ENCODE data around the gene PLCB3.

Gene PLCB3

GRCh38 chr11:64208796-64209562, 42.4 kb upstream of the PLCB3 start:
- WGBS: 90% methylated on average over 18 of the region's 18 CpGs
- Histone ChIP-seq H3K9ac (ENCODE audit: low read depth, low read length) (no peak overlapping the region), H3K27me3 (ENCODE audit: insufficient read depth, low read length) (no peaks in the 10 kb centered on the region), H3K4me3 (ENCODE audit: low read length) (no peak overlapping the region), H3K36me3 (ENCODE audit: insufficient read depth, low read length) (peaks cover 42% of the 10 kb centered on the region), H3K9me3 (ENCODE audit: insufficient read depth, low read depth, low read length) (no peaks in the 10 kb centered on the region), H3K4me1 (ENCODE audit: insufficient read depth, low read length) (no peaks in the 10 kb centered on the region), H3K27ac (ENCODE audit: low read depth, low read length) (no peak overlapping the region; the same call in 1 of the 2 replicates)

- peaks cover 36% of the 10 kb centered on the region for H3K36me3 ChIP-seq (ENCODE audit: insufficient read depth, low read length)
- no peak overlapping the region for H3K4me3 ChIP-seq (ENCODE audit: low read length)
- no peak overlapping the region for H3K27ac ChIP-seq (ENCODE audit: low read depth, low read length)
- no peaks in the 10 kb centered on the region for H3K9me3 ChIP-seq (ENCODE audit: insufficient read depth, low read depth, low read length)
- no peaks in the 10 kb centered on the region for H3K4me1 ChIP-seq (ENCODE audit: insufficient read depth, low read length)
- no peak overlapping the region for H3K9ac ChIP-seq (ENCODE audit: low read depth, low read length)
- no peaks in the 10 kb centered on the region for H3K27me3 ChIP-seq (ENCODE audit: insufficient read depth, low read length)
- WGBS: 87% methylated on average over 8 of the region's 8 CpGs
Measured at GRCh38 chr11:64209563-64209843, 41.8 kb upstream of the PLCB3 start.

DNA sequence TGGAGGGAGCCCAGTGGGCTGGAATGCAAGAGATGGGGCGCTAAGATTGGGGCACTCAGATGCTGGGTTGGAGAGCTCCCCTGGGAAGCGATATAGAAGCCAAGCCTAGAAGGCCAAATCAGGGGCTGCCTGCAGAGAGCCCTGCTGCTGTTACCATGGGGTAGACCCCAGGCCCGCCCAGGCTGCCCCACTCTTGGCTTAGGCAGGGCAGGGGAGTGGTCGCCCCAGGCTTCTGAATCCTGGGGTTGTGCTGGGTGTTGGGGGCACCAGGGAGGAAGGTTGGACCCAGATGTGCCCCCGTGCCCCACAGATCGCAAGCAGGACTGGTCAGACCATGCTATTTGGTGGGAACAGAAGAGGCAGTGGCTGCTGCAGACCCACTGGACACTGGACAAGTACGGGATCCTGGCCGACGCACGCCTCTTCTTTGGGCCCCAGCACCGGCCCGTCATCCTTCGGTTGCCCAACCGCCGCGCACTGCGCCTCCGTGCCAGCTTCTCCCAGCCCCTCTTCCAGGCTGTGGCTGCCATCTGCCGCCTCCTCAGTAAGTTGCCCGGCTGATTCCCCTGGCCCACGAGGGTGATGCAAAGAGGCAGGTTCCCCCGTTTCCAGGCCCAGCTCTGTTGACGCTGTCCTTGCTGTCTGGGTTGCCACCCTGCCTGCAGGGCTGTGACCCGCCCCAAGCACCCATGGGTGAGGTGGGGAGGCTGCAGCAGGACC, 40.9 kb upstream of the PLCB3 start:
- Histone ChIP-seq H3K4me3 (ENCODE audit: low read length) (no peak overlapping the region), H3K9ac (ENCODE audit: low read depth, low read length) (no peak overlapping the region), H3K27ac (ENCODE audit: low read depth, low read length) (no peak overlapping the region), H3K36me3 (ENCODE audit: insufficient read depth, low read length) (peaks cover 29% of the 10 kb centered on the region), H3K27me3 (ENCODE audit: insufficient read depth, low read length) (no peaks in the 10 kb centered on the region), H3K9me3 (ENCODE audit: insufficient read depth, low read depth, low read length) (no peaks in the 10 kb centered on the region), H3K4me1 (ENCODE audit: insufficient read depth, low read length) (no peaks in the 10 kb centered on the region)
- WGBS: 95% methylated on average over 24 of the region's 24 CpGs

DNA sequence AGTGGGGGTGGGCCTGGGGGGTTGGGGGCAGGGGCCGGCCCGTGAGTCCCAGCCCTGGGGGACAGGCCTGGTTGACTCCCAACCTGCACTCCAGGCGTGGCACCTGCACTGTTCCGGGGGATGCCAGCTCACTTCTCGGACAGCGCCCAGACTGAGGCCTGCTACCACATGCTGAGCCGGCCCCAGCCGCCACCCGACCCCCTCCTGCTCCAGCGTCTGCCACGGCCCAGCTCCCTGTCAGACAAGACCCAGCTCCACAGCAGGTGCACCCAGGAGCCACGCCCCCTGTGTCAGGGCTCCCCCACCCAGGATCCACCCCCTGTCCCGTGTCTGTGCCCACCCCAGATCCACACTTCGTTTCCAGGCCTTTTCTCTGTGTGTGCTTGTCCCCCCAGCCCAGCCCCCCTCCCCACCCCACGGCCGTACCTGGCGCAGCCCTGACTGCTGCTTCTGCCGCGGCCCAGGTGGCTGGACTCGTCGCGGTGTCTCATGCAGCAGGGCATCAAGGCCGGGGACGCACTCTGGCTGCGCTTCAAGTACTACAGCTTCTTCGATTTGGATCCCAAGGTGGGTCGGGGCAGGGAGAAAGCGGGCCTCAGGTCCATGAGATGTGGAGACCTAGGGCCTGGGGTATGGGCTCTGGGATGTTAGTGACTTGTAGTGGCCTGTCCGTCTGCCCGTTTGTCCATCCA, 40.0 kb upstream of the PLCB3 start:
- Histone ChIP-seq H3K27ac (ENCODE audit: low read depth, low read length) (no peak overlapping the region), H3K9ac (ENCODE audit: low read depth, low read length) (no peak overlapping the region), H3K36me3 (ENCODE audit: insufficient read depth, low read length) (peaks cover 20% of the 10 kb centered on the region), H3K4me1 (ENCODE audit: insufficient read depth, low read length) (no peaks in the 10 kb centered on the region), H3K9me3 (ENCODE audit: insufficient read depth, low read depth, low read length) (no peaks in the 10 kb centered on the region), H3K27me3 (ENCODE audit: insufficient read depth, low read length) (no peaks in the 10 kb centered on the region), H3K4me3 (ENCODE audit: low read length) (no peak overlapping the region)
- WGBS: 93% methylated on average over 30 of the region's 30 CpGs

- Histone ChIP-seq H3K36me3 (ENCODE audit: insufficient read depth, low read length) (peaks cover 14% of the 10 kb centered on the region), H3K4me1 (ENCODE audit: insufficient read depth, low read length) (no peaks in the 10 kb centered on the region), H3K9me3 (ENCODE audit: insufficient read depth, low read depth, low read length) (no peaks in the 10 kb centered on the region), H3K9ac (ENCODE audit: low read depth, low read length) (no peak overlapping the region), H3K27me3 (ENCODE audit: insufficient read depth, low read length) (no peaks in the 10 kb centered on the region), H3K27ac (ENCODE audit: low read depth, low read length) (no peak overlapping the region), H3K4me3 (ENCODE audit: low read length) (no peak overlapping the region)
- 92% methylated on average over 6 of the region's 6 CpGs for whole genome bisulfite sequencing
Measured at GRCh38 chr11:64216879-64217278, 34.5 kb upstream of the PLCB3 start.

DNA sequence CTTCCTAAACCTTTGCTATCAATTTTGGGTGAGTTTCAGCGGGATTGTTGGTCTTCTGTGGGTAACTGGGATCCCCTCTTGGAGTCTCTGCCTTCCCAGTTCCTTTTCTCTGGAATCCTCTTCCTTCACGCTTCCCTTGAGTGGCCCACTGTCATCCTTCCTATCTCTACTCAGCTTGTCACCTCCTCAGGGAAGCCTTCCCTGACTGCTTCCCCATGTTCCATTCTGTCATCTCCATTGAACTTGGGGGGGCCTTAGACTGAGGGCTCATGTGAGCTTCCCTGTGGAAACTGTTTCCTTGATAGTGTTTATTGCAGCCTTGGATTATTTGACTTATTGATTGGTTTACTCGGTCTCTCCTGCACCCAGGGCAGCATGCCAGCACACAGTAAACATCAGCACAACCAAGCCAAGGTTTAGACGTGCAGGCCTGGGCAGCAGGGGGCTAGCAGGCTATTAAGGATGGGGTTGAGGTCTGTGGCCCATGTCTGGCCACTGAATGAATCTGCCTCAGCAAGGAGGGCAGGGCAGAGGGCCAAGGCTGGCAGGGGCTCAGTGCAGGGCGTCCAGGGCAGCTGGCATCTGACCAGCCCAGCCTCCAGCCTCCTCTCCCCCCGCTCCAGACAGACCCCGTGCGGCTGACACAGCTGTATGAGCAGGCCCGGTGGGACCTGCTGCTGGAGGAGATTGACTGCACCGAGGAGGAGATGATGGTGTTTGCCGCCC, 32.5 kb upstream of the PLCB3 start:
- Histone ChIP-seq H3K9ac (ENCODE audit: low read depth, low read length) (no peak overlapping the region), H3K4me3 (ENCODE audit: low read length) (no peak overlapping the region), H3K36me3 (ENCODE audit: insufficient read depth, low read length) (peaks cover 15% of the 10 kb centered on the region), H3K27ac (ENCODE audit: low read depth, low read length) (no peak overlapping the region), H3K4me1 (ENCODE audit: insufficient read depth, low read length) (no peaks in the 10 kb centered on the region), H3K9me3 (ENCODE audit: insufficient read depth, low read depth, low read length) (no peaks in the 10 kb centered on the region), H3K27me3 (ENCODE audit: insufficient read depth, low read length) (no peaks in the 10 kb centered on the region)
- 95% methylated on average over 11 of the region's 11 CpGs for WGBS

GRCh38 chr11:64219354-64219684, 32.0 kb upstream of the PLCB3 start:
- 96% methylated on average over 7 of the region's 7 CpGs for WGBS
- Histone ChIP-seq H3K36me3 (ENCODE audit: insufficient read depth, low read length) (peaks cover 18% of the 10 kb centered on the region), H3K4me3 (ENCODE audit: low read length) (no peak overlapping the region), H3K27me3 (ENCODE audit: insufficient read depth, low read length) (no peaks in the 10 kb centered on the region), H3K4me1 (ENCODE audit: insufficient read depth, low read length) (no peaks in the 10 kb centered on the region), H3K9ac (ENCODE audit: low read depth, low read length) (no peak overlapping the region), H3K27ac (ENCODE audit: low read depth, low read length) (no peak overlapping the region), H3K9me3 (ENCODE audit: insufficient read depth, low read depth, low read length) (no peaks in the 10 kb centered on the region)

DNA sequence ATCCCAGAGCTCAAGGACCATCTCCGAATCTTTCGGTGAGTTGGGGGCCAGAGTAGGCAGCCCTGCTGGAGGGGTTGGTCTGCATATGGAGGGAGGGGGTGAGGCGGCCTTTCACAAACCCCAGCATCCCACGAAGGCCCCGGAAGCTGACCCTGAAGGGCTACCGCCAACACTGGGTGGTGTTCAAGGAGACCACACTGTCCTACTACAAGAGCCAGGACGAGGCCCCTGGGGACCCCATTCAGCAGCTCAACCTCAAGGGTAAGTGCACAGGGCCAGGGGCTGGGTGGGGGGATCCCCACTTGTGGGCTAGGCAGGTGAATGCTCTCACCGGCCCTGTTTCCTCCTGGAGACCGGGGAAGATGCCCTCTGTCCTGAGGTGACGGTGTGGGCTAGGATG, 31.6 kb upstream of the PLCB3 start:
- Histone ChIP-seq H3K27me3 (ENCODE audit: insufficient read depth, low read length) (no peaks in the 10 kb centered on the region), H3K27ac (ENCODE audit: low read depth, low read length) (no peak overlapping the region), H3K9ac (ENCODE audit: low read depth, low read length) (no peak overlapping the region), H3K4me1 (ENCODE audit: insufficient read depth, low read length) (no peaks in the 10 kb centered on the region), H3K9me3 (ENCODE audit: insufficient read depth, low read depth, low read length) (no peaks in the 10 kb centered on the region), H3K4me3 (ENCODE audit: low read length) (no peak overlapping the region), H3K36me3 (ENCODE audit: insufficient read depth, low read length) (peaks cover 18% of the 10 kb centered on the region)
- WGBS: 92% methylated on average over 9 of the region's 10 CpGs

GRCh38 chr11:64220271-64220670, 31.1 kb upstream of the PLCB3 start:
- peaks cover 18% of the 10 kb centered on the region for H3K36me3 ChIP-seq (ENCODE audit: insufficient read depth, low read length)
- H3K9me3 ChIP-seq (ENCODE audit: insufficient read depth, low read depth, low read length): no peaks in the 10 kb centered on the region
- no peak overlapping the region for H3K27ac ChIP-seq (ENCODE audit: low read depth, low read length)
- H3K9ac ChIP-seq (ENCODE audit: low read depth, low read length): no peak overlapping the region
- 91% methylated on average over 17 of the region's 17 CpGs for WGBS
- no peak overlapping the region for H3K4me3 ChIP-seq (ENCODE audit: low read length)
- H3K4me1 ChIP-seq (ENCODE audit: insufficient read depth, low read length): peaks cover 3% of the 10 kb centered on the region; the same call in 1 of the 2 replicates
- H3K27me3 ChIP-seq (ENCODE audit: insufficient read depth, low read length): no peaks in the 10 kb centered on the region

DNA sequence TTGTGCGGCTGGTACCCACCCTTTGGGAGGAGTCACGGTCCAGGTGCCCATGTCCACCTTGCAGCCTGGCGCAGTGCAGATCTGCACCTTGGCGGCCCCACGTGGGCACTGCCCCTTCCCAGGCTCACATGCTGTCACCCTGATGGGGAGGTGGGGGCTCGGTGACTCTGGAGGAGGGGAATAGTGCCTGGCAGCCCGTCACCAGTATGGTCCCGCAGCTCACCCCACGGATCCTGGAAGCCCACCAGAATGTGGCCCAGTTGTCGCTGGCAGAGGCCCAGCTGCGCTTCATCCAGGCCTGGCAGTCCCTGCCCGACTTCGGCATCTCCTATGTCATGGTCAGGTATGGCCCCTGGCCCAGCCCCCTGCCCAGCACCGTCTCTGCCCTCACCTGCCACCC, 30.5 kb upstream of the PLCB3 start:
- Histone ChIP-seq H3K36me3 (ENCODE audit: insufficient read depth, low read length) (peaks cover 18% of the 10 kb centered on the region), H3K9ac (ENCODE audit: low read depth, low read length) (no peak overlapping the region), H3K27ac (ENCODE audit: low read depth, low read length) (no peak overlapping the region), H3K4me1 (ENCODE audit: insufficient read depth, low read length) (peaks cover 4% of the 10 kb centered on the region; the same call in 1 of the 2 replicates), H3K27me3 (ENCODE audit: insufficient read depth, low read length) (no peaks in the 10 kb centered on the region), H3K4me3 (ENCODE audit: low read length) (no peak overlapping the region), H3K9me3 (ENCODE audit: insufficient read depth, low read depth, low read length) (no peaks in the 10 kb centered on the region)
- 94% methylated on average over 14 of the region's 14 CpGs for WGBS

DNA sequence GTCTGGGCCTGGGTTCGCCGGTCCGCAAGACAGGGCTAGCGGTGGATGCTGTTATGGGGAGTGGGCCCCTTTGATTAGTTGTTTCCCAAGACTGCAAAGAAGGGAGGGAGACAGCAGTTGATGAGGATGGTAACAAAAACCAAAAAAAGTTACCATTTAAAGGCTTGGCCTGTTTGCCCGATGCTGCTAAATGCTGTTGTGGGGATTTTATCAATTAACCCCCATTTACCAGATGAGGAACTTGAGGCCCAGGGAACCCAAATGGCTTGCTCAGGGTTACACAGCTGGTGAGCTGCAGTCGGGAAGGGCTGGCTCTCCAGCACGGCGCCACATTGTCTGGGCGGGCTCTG, 28.7 kb upstream of the PLCB3 start:
- Histone ChIP-seq H3K27ac (ENCODE audit: low read depth, low read length) (no peak overlapping the region), H3K9ac (ENCODE audit: low read depth, low read length) (no peak overlapping the region), H3K27me3 (ENCODE audit: insufficient read depth, low read length) (no peaks in the 10 kb centered on the region), H3K9me3 (ENCODE audit: insufficient read depth, low read depth, low read length) (no peaks in the 10 kb centered on the region), H3K36me3 (ENCODE audit: insufficient read depth, low read length) (peaks cover 18% of the 10 kb centered on the region), H3K4me1 (ENCODE audit: insufficient read depth, low read length) (peaks cover 11% of the 10 kb centered on the region; the same call in 1 of the 2 replicates), H3K4me3 (ENCODE audit: low read length) (no peak overlapping the region)
- WGBS: 87% methylated on average over 9 of the region's 9 CpGs
